ENCODE data around the gene FAM149B1. TPM values are rescaled to one million over a fixed set of nuclear protein-coding genes. Genes with fewer than 3 reads are reported as not detected.

The FAM149B1 gene
- total RNA-seq, 1 experiment from 2014 or later: 17.5 TPM

GRCh38 chr10:73234695-73235094 is 66.8 kb downstream of the FAM149B1 start:
- Histone ChIP-seq H3K4me2 (ENCODE audit: low read length) (no peak overlapping the region), H3K9ac (ENCODE audit: low read length) (no peak overlapping the region), H3K36me3 (ENCODE audit: control insufficient read depth in 1 of 2, insufficient read depth in 2 of 2, low read length in 2 of 2) (peaks cover 4 to 29% of the 10 kb centered on the region in 2 experiments; a peak in 2 of 4 replicates), H3K4me3 (replicated peaks in 1 of 2; ENCODE audit: low read depth in 1 of 2, low read length in 2 of 2) (no peak overlapping the region), H4K20me1 (ENCODE audit: insufficient read depth) (no peaks in the 10 kb centered on the region; the same call in 1 of the 2 replicates), H3K27me3 (ENCODE audit: insufficient read depth, low read length) (no peaks in the 10 kb centered on the region), H3K9me3 (ENCODE audit: control insufficient read depth in 1 of 2, insufficient read depth in 1 of 2, low read depth in 1 of 2, low read length in 2 of 2) (no peaks in the 10 kb centered on the region), H3K27ac (ENCODE audit: low read depth, low read length) (no peak overlapping the region), H3K9me2 (ENCODE audit: insufficient read depth) (no peaks in the 10 kb centered on the region), H3K4me1 (ENCODE audit: control insufficient read depth in 1 of 2, insufficient read depth in 2 of 2, low read length in 2 of 2) (no peaks in the 10 kb centered on the region), H2AFZ (ENCODE audit: low read depth, low read length, poor library complexity, severe bottlenecking) (no peak overlapping the region), H3K79me2 (ENCODE audit: insufficient read depth, low read length) (0 out of 2 replicates have a peak, but pooled peaks cover under 1% of the 10 kb centered on the region)
- TF ChIP-seq REST (IDR thresholded peaks at IDR 0.05; ENCODE audit: low read depth): no peak
- TF ChIP-seq ZBTB33 (IDR thresholded peaks at IDR 0.05; ENCODE audit: extremely low read depth, insufficient replicate concordance, low read length): no peak
- no peak for TF ChIP-seq EZH2phosphoT487 (IDR thresholded peaks at IDR 0.05; ENCODE audit: borderline replicate concordance)
- no peak for TF ChIP-seq ZFX (IDR thresholded peaks at IDR 0.05)
- DNase-seq (ENCODE audit: low read depth, low spot score) (no peak), ATAC-seq (no peak)
- RAD21 ChIA-PET (ENCODE audit: low non-redundant PET in 1 of 2, low total read pairs in 2 of 2, uncharacterized antibody in 2 of 2, unreplicated experiment in 2 of 2): no interaction called here
- intact Hi-C loops (cut with micrococcal nuclease): no loop called here
- CTCF ChIA-PET: no interaction called here
- POLR2A ChIA-PET: interaction anchor here (3.7 kb wide), 1 partner anchor 12 kb away, joined by 12 read pairs; the partner anchor contains the start of gene DNAJC9
- BruUV-seq (replicated peaks): no TSS peak

All from HCT116 (cell line).